Vagina (tissue), 2 donors: Measurements from ENCODE around the gene TTLL3.

ENCODE experiments used
- POLR2AphosphoS5 ChIP-seq, 2 donors: sonication (generic); formaldehyde crosslinking; IDR thresholded peaks; one replicate each; pipeline ENCODE4 v1.9.0; 2017; ENCODE audit warnings: antibody characterized with exemption in 2 of 2, mild to moderate bottlenecking in 2 of 2, low read depth in 1 of 2; ENCODE audit not compliant: insufficient read depth in 1 of 2
- TF ChIP-seq, protein P1 (sequence below), 3 experiments: fragments of 450-650 bp in 2 of 3; fragments of 200-600 bp in 1 of 3; sonication (generic) in 1 of 3; IDR thresholded peaks; one replicate each; pipeline ENCODE4 v1.5.1; 2017 to 2019; ENCODE audit warnings: antibody characterized with exemption in 3 of 3, mild to moderate bottlenecking in 2 of 3, moderate library complexity in 2 of 3

DNA sequence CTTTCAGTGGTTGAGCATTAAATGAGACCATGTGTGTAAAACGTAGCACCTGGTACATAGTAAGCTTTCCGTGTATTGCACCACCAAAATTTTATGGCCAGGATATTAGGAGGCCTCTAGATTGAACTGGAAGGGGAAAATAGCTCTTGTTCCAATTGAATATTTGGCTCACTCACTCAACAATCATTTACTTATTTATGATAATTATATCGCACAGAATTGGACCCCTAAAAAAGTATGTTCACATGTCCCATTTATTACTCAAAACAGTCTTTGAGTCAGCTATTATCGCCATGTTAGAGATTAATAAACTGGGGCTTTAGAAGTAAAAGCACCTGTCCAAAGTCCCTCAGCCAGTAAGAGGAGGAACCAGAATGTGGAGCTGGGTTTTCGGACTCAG lies 5.1 kb upstream of the TTLL3 start:
- TF ChIP-seq, protein P1, sequence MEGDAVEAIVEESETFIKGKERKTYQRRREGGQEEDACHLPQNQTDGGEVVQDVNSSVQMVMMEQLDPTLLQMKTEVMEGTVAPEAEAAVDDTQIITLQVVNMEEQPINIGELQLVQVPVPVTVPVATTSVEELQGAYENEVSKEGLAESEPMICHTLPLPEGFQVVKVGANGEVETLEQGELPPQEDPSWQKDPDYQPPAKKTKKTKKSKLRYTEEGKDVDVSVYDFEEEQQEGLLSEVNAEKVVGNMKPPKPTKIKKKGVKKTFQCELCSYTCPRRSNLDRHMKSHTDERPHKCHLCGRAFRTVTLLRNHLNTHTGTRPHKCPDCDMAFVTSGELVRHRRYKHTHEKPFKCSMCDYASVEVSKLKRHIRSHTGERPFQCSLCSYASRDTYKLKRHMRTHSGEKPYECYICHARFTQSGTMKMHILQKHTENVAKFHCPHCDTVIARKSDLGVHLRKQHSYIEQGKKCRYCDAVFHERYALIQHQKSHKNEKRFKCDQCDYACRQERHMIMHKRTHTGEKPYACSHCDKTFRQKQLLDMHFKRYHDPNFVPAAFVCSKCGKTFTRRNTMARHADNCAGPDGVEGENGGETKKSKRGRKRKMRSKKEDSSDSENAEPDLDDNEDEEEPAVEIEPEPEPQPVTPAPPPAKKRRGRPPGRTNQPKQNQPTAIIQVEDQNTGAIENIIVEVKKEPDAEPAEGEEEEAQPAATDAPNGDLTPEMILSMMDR (IDR thresholded peaks at IDR 0.05): no peak
- no peak for TF ChIP-seq POLR2AphosphoS5 (IDR thresholded peaks at IDR 0.05; ENCODE audit: insufficient read depth in 1 of 2, low read depth in 1 of 2)
